Fibroblast of skin of back (primary cell): ENCODE measurements around the gene CRYGN.

ENCODE experiments used
- DNase-seq: peaks from one replicate; pipeline ENCODE4 v3.0.0-alpha.2; 2013

CRYGN gene

GRCh38 chr7:151389768-151390597 is 50.0 kb downstream of the CRYGN start:
- DNase-seq, result no peak

DNA sequence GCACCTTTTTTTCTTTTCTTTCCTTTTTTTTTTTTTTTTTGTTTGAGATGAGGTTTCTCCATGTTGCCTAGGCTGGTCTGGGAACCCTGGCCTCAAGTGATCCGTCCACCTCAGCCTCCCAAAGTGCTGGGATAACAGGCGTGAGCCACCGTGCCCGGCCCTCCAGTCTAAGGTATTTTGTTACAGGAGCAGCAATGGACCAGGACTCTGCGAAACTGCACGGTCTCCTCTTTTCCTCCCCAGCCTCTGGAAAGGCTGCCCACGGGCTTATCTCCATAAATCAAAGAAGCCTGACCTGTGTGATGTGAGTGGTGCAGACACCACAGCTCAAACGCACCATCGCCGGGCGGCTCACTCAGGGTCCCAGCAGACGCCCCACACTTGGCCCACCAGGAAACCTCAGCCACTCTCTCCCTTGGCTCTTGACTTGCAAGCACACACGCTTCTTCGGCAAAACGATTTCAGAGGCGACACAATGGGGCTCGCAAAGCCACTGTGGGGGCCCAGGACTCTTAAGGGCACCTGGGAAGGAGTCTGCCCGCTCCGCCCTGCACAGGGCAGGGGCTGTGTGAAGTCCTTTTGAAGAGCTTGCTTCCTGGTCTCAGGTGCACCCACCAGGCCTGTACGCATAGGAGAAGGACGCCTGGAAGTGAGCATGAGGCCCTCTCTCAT is 50.7 kb downstream of the CRYGN start:
- DNase-seq, result no peak

DNA sequence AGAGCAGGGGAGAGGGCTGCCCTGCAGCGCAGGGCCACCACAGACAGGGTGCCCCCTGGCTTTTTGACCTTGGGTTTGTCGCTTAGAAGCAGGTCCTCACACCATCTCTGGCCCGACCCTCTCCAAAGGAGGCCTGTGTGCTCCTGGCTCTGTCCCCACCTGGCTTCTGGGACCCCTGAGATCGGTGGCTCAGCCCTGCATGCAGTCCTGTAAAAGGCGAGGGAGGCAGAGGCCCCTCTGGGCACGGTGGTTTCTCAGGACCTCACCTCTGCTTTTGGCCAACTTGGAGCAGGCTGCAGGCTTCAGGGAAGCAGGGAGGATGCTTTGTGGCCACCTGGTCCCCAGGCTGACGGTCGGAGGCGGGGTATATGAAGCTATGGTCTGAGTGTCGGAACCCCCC is 51.5 kb downstream of the CRYGN start:
- DNase-seq, result no peak

DNA sequence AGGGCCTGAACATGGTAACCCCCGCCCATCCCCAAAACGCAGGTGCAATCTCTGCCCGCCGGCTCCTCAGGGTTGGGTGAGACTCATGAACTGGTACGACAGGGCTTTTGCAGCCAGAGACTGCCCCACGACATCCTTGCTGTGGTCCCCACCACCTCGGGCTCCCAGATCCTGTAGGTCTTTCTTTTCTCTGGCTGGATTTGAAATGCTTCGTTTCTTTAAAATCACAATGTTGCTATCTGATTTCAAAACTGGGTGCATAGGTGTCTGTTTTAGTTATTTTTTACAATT is 52.0 kb downstream of the CRYGN start:
- DNase-seq, result no peak

- no peak for DNase-seq
Observed at GRCh38 chr7:151387161-151388006, 52.6 kb downstream of the CRYGN start.

GRCh38 chr7:151386301-151387160 is 53.4 kb downstream of the CRYGN start:
- no peak for DNase-seq

DNA sequence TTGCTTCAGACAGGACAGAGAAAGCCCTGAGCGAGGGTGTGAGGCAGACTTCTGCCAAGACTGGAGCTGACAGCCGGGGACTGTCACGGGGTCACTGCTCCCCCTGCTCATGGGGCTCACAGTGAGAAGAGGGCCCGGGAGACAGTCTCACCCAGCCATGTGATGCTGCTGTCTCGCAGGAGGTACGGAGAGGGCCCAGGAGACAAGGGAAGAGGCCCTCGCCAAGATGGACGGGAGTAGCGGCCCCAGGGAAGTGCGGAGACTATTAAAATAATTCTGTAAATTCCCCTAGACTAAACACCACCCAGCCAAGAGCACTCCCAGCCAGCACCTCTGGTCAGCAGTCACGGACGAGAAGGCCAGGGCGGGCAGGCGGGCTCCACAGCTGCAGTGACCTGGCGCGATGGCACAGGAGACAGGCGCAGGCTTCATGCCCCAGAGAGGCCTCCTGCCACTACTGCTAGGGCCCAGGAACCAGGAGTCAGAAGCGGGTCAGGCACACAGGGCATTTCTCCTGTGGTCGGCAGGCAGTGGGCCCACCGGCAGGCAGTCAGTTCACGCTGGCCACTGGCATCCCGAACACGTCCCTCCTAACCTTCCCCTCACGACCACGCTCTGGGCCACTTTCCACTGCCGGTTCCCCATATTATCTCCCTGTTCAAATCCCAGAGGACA is 54.2 kb downstream of the CRYGN start:
- no peak for DNase-seq

- no peak for DNase-seq
Observed at GRCh38 chr7:151384776-151385625, 54.9 kb downstream of the CRYGN start.

DNA sequence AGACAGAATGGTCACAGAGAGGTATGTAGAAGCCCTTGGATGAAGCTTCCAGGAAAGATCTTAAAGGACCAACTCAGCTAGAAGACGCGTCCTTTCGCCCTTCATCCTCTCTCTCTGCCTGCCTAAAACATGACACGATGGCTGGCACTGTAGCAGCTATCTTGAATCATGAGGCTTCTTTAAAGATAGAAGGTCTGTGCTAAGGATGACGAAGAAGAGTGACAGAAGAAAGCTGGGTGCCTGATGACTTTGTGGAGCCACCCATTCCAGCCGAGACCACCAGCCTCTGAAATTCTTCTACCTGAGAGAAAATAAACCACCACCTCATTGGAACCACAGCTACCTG is 55.6 kb downstream of the CRYGN start:
- no peak for DNase-seq

GRCh38 chr7:151383638-151384351 is 56.1 kb downstream of the CRYGN start:
- no peak for DNase-seq

GRCh38 chr7:151382079-151382885 is 57.7 kb downstream of the CRYGN start:
- no peak for DNase-seq

DNA sequence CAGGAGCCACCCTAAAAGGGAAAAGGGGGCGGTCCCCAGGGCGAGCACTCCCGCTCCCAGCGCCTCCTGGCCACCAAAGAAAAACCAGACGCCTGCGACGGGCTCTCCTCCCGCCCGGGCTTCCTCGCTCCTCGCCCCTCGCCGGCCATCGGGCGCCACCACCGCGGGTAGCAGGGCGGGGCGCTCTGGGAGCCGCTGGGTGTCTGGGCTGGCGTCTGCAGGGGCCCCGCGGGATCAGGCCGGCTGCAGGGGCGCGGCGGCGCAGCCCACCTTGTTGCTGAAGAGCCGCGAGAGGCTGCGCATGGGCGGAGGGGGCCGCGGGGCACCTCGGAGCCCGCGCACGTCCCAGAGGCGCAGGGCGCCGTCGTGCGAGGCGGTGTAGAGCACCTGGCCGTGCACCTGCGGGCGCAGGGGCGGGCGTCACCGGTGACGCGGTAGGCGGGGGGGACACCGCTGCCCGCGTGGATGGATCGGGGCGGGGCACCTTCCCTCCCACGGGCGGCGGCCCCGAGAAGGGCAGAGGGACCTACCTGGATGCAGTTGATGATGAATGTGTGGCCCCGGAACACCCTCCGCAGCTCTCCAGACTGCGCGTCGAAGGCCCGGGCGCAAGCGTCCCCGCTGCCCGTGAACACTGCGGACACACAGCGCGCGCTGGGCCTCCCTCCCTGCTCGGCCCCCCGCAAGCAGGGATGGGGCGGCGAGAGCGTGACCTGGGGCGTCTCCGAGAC is 58.4 kb downstream of the CRYGN start:
- DNase-seq, result no peak

GRCh38 chr7:151381098-151381347 is 58.9 kb downstream of the CRYGN start:
- DNase-seq, result no peak

DNA sequence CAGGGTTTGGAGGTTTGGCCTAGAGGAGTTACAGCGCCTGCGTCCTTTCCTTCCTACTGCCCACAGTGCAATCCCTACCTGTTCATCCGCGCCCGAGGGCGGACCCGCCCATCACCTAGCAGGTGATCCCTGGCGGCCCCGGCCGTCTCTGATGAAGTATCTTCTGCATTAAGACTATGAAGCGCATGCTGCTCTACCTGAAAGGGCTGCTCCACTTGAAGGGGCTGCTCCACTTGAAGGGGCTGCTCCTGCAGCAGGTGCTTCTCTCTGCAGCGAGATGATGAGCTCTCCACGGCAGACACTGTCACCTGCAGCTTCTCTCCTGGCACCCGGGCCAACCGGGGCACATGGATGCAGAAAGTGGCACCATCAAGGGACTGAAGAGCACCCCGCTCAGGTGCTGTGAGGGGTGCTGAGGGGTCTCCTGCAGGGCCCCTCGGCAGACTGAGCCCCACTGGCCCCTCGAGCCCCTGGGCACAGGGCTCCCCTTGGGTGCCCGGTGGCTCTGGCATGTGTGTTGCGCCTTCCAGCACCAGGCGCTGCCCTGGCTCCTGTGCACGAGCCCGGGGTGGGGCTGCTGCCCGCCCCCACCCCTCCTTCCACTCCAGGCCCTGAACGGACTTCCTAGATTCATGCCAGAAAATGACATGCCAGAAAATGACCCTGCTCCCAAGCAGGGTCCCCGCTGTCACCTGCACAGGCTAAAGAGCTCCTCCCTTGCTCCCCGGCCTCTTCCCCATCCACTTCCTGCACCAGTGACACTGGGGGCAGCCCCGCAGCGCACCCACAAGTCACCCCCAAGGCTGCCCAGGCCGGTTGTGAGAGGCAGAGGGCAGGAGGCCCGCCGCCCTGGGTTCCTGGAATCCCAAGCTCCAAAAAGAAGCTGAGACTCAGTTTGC is 59.5 kb downstream of the CRYGN start:
- DNase-seq, result no peak

- no peak for DNase-seq
Observed at GRCh38 chr7:151379534-151380198, 60.3 kb downstream of the CRYGN start.

DNA sequence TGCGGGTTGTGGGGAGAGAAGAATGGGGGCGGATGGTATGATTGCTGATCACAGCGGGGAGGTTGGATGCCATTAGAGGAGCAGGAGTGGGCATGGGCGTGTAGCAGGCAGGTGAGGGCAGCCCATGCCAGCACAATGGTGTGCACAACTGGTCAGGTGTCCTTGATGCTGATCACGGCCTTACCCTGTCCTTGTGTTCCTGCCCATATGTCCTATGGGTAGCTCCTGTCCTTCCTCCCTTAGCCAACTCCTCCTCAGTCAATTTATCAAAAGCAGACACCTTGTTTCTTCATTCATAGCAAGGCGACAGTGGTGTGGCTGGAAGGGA is 60.8 kb downstream of the CRYGN start:
- DNase-seq, result no peak
